SU-DHL-6 (cell line): ENCODE results near the gene EPRS1.

Source experiments
- H2AFZ ChIP-seq: fragments of 200-600 bp; sonication (generic); 2 replicates; pipeline ENCODE4 v1.6.1; 2014; ENCODE audit warnings: low read depth, mild to moderate bottlenecking, moderate library complexity, mixed read lengths, antibody characterized with exemption, low read length; ENCODE audit not compliant: severe bottlenecking
- H3F3A ChIP-seq: fragments of 200-600 bp; shearing (Covaris generic); 2 replicates; pipeline ENCODE4 v1.6.0; 2016; ENCODE audit warnings: antibody characterized with exemption, mild to moderate bottlenecking; ENCODE audit not compliant: insufficient read depth
- H3K27ac ChIP-seq: fragments of 200-600 bp; sonication (generic); 2 replicates; pipeline ENCODE4 v1.5.1; 2016; ENCODE audit warnings: low read depth, mild to moderate bottlenecking, low read length, moderate library complexity, mixed read lengths
- H3K27me3 ChIP-seq: fragments of 200-600 bp; sonication (generic), shearing (Covaris generic); 2 replicates; pipeline ENCODE4 v1.6.0; 2014; ENCODE audit warnings: mild to moderate bottlenecking, low read length
- H3K36me3 ChIP-seq: fragments of 200-600 bp; sonication (generic); 2 replicates; pipeline ENCODE4 v1.6.1; 2014; ENCODE audit warnings: mild to moderate bottlenecking, low read length, mixed read lengths
- H3K4me2 ChIP-seq: fragments of 300-600, 200-600 bp; shearing (Covaris generic), sonication (generic); 2 replicates; pipeline ENCODE4 v1.6.0; 2014; ENCODE audit warnings: low read length, low read depth, mild to moderate bottlenecking; ENCODE audit not compliant: poor library complexity, severe bottlenecking
- H3K4me3 ChIP-seq: fragments of 200-600 bp; sonication (generic); 2 replicates; pipeline ENCODE4 v1.5.1; 2014; ENCODE audit warnings: antibody characterized with exemption, low read length, mild to moderate bottlenecking, mixed read lengths; ENCODE audit not compliant: insufficient read depth, poor library complexity, severe bottlenecking
- H3K79me2 ChIP-seq: fragments of 200-600 bp; sonication (generic); 2 replicates; pipeline ENCODE4 v1.6.1; 2014; ENCODE audit warnings: mild to moderate bottlenecking, low read length, moderate library complexity; ENCODE audit not compliant: insufficient read depth
- H3K9ac ChIP-seq: fragments of 200-600 bp; sonication (generic); 2 replicates; pipeline ENCODE4 v1.7.0; 2014; ENCODE audit warnings: mild to moderate bottlenecking, low read length
- H3K9me2 ChIP-seq: fragments of 200-600 bp; sonication (generic); replicated peaks from 2 replicates; pipeline ENCODE4 v1.6.1; 2014; ENCODE audit warnings: low read length; ENCODE audit not compliant: insufficient read depth
- H3K9me3 ChIP-seq: fragments of 200-600 bp; sonication (generic); 2 replicates; pipeline ENCODE4 v1.6.1; 2014; ENCODE audit warnings: low read length, mixed read lengths; ENCODE audit not compliant: insufficient read depth
- H4K20me1 ChIP-seq: fragments of 200-600 bp; sonication (generic); 2 replicates; pipeline ENCODE4 v1.6.1; 2014; ENCODE audit warnings: low read depth, mild to moderate bottlenecking, antibody characterized with exemption, low read length, moderate library complexity, mixed read lengths
- CTCF ChIP-seq: fragments of 200-600 bp; sonication (generic); IDR thresholded peaks from one replicate; pipeline ENCODE4 v1.5.1; 2017; ENCODE audit warnings: antibody characterized with exemption, mild to moderate bottlenecking, low read length, moderate library complexity; ENCODE audit not compliant: insufficient read depth, poor library complexity, severe bottlenecking
- EZH2phosphoT487 ChIP-seq: fragments of 200-600 bp; sonication (generic), shearing (Covaris generic); conservative IDR thresholded peaks from 2 replicates; pipeline ENCODE4 v1.6.1; 2018; ENCODE audit warnings: mild to moderate bottlenecking, antibody characterized with exemption, low read length, moderate library complexity, mixed read lengths

Gene EPRS1

GRCh38 chr1:220032911-220033310 is 13.4 kb downstream of the EPRS1 start:
- H3K9me2 ChIP-seq: no peaks in the 10 kb centered on the region
- no peak overlapping the region for H3K9ac ChIP-seq
- peaks cover 61% of the 10 kb centered on the region; the same call in 1 of the 2 replicates for H3K36me3 ChIP-seq
- no peaks in the 10 kb centered on the region for H3K27me3 ChIP-seq
- H3K4me2 ChIP-seq: no peak overlapping the region
- no peak overlapping the region for H3K4me3 ChIP-seq
- no peaks in the 10 kb centered on the region for H3K9me3 ChIP-seq
- no peak for TF ChIP-seq EZH2phosphoT487
- no peak for TF ChIP-seq CTCF
- peaks cover 12% of the 10 kb centered on the region for H4K20me1 ChIP-seq
- no peak overlapping the region for H3K27ac ChIP-seq
- peaks cover 12% of the 10 kb centered on the region; the same call in 1 of the 2 replicates for H3F3A ChIP-seq
- peaks cover 49% of the 10 kb centered on the region for H3K79me2 ChIP-seq
- H2AFZ ChIP-seq: no peak overlapping the region

- no peaks in the 10 kb centered on the region for H3K27me3 ChIP-seq
- peaks cover 7% of the 10 kb centered on the region; the same call in 1 of the 2 replicates for H4K20me1 ChIP-seq
- no peak overlapping the region for H3K27ac ChIP-seq
- peaks cover 12% of the 10 kb centered on the region; the same call in 1 of the 2 replicates for H3F3A ChIP-seq
- H3K9me2 ChIP-seq: no peaks in the 10 kb centered on the region
- H3K79me2 ChIP-seq: peaks cover 32% of the 10 kb centered on the region
- no peak overlapping the region for H3K4me3 ChIP-seq
- peaks cover 53% of the 10 kb centered on the region; the same call in 1 of the 2 replicates for H3K36me3 ChIP-seq
- no peak overlapping the region for H3K4me2 ChIP-seq
- H3K9ac ChIP-seq: no peak overlapping the region
- H2AFZ ChIP-seq: no peak overlapping the region
- H3K9me3 ChIP-seq: no peaks in the 10 kb centered on the region
- TF ChIP-seq EZH2phosphoT487 (no peak), CTCF (no peak)
Measured at GRCh38 chr1:220031287-220031686, 15.0 kb downstream of the EPRS1 start.

- peaks cover 53% of the 10 kb centered on the region; the same call in 1 of the 2 replicates for H3K36me3 ChIP-seq
- H3K79me2 ChIP-seq: 0 out of 2 replicates have a peak, but pooled peaks cover 7% of the 10 kb centered on the region
- H3K9me3 ChIP-seq: no peaks in the 10 kb centered on the region
Measured at GRCh38 chr1:220028346-220028895, 17.9 kb downstream of the EPRS1 start.

More at GRCh38 chr1:220028346-220028895, 17.9 kb downstream of the EPRS1 start:
- Histone ChIP-seq H4K20me1 (no peaks in the 10 kb centered on the region; the same call in 1 of the 2 replicates), H3K27me3 (no peaks in the 10 kb centered on the region), H3K4me3 (no peak overlapping the region), H2AFZ (no peak overlapping the region), H3F3A (peaks cover 10% of the 10 kb centered on the region; the same call in 1 of the 2 replicates), H3K9me2 (no peaks in the 10 kb centered on the region), H3K9ac (no peak overlapping the region), H3K27ac (no peak overlapping the region), H3K4me2 (no peak overlapping the region)
- TF ChIP-seq EZH2phosphoT487: no peak
- TF ChIP-seq CTCF: no peak
